ENCODE data around the gene AP4E1.
"Not testable (repeated sequence)": the region's sequence is repeated elsewhere in the genome, so short reads cannot be mapped to it uniquely, and the experiment has no call there.

AP4E1 gene

GRCh38 chr15:50890751-50891150, 17.7 kb upstream of the AP4E1 start:
- DNase-seq = no peak

GRCh38 chr15:50891159-50891558, 17.3 kb upstream of the AP4E1 start:
- DNase-seq = no peak

GRCh38 chr15:50893976-50894375, 14.5 kb upstream of the AP4E1 start:
- DNase-seq = no peak

- not testable (repeated sequence) for DNase-seq
Measured at GRCh38 chr15:50901390-50901789, 7.1 kb upstream of the AP4E1 start.

- no peak for DNase-seq
Measured at GRCh38 chr15:50904211-50904610, 4.3 kb upstream of the AP4E1 start.

- DNase-seq = no peak
Measured at GRCh38 chr15:50905055-50905454, 3.4 kb upstream of the AP4E1 start.

GRCh38 chr15:50906954-50907600, 1.4 kb upstream of the AP4E1 start:
- DNase-seq = no peak

- peak; percentile 22 for DNase-seq
Measured at GRCh38 chr15:50907601-50908208, 778 bp upstream of the AP4E1 start.

GRCh38 chr15:50909010-50909317, 481 bp downstream of the AP4E1 start:
- no peak for DNase-seq

- not testable (repeated sequence) for DNase-seq
Measured at GRCh38 chr15:50910426-50910795, 1.9 kb downstream of the AP4E1 start.

- no peak for DNase-seq
Measured at GRCh38 chr15:50911001-50911400, 2.5 kb downstream of the AP4E1 start.

GRCh38 chr15:50911621-50912020, 3.1 kb downstream of the AP4E1 start:
- DNase-seq = no peak

GRCh38 chr15:50916400-50916799, 7.9 kb downstream of the AP4E1 start:
- no peak for DNase-seq

- DNase-seq = not testable (repeated sequence)
Measured at GRCh38 chr15:50919359-50919758, 10.9 kb downstream of the AP4E1 start.

- DNase-seq = no peak
Measured at GRCh38 chr15:50925281-50925680, 16.8 kb downstream of the AP4E1 start.

GRCh38 chr15:50929062-50929461, 20.6 kb downstream of the AP4E1 start:
- DNase-seq = no peak

GRCh38 chr15:50930792-50931191, 22.3 kb downstream of the AP4E1 start:
- DNase-seq = no peak

GRCh38 chr15:50933341-50933740, 24.9 kb downstream of the AP4E1 start:
- no peak for DNase-seq

GRCh38 chr15:50938525-50938924, 30.0 kb downstream of the AP4E1 start:
- DNase-seq = no peak

- DNase-seq = no peak
Measured at GRCh38 chr15:50939911-50940310, 31.4 kb downstream of the AP4E1 start.

GRCh38 chr15:50940506-50940905, 32.0 kb downstream of the AP4E1 start:
- DNase-seq = no peak

GRCh38 chr15:50943638-50944037, 35.2 kb downstream of the AP4E1 start:
- no peak for DNase-seq

- no peak for DNase-seq
Measured at GRCh38 chr15:50944672-50945071, 36.2 kb downstream of the AP4E1 start.

- DNase-seq = no peak
Measured at GRCh38 chr15:50945725-50946124, 37.2 kb downstream of the AP4E1 start.

- DNase-seq = not testable (repeated sequence)
Measured at GRCh38 chr15:50950745-50951144, 42.3 kb downstream of the AP4E1 start.
